Astrocyte of the cerebellum (primary cell): ENCODE measurements around the gene AFG1L.

Experiments used
- DNase-seq: peaks from one replicate; pipeline ENCODE4 v3.0.0-alpha.2; 2011; ENCODE audit warnings: low read depth
- H3K4me3 ChIP-seq: 2 replicates; pipeline ENCODE4 v1.5.1; 2011; ENCODE audit warnings: mild to moderate bottlenecking, low read depth, low read length, moderate library complexity
- in situ Hi-C: cut with HindIII; loops from 2 replicates; pipeline ENCODE4 v1.10.0; 2017; ENCODE audit warnings: low sequenced_read_pairs
- TF ChIP-seq, protein P1 (sequence below): IDR thresholded peaks from 2 replicates; pipeline ENCODE4 v1.5.1; 2012; ENCODE audit warnings: low read length, low read depth, moderate library complexity, mild to moderate bottlenecking; ENCODE audit errors: missing control alignments

AFG1L gene

DNA sequence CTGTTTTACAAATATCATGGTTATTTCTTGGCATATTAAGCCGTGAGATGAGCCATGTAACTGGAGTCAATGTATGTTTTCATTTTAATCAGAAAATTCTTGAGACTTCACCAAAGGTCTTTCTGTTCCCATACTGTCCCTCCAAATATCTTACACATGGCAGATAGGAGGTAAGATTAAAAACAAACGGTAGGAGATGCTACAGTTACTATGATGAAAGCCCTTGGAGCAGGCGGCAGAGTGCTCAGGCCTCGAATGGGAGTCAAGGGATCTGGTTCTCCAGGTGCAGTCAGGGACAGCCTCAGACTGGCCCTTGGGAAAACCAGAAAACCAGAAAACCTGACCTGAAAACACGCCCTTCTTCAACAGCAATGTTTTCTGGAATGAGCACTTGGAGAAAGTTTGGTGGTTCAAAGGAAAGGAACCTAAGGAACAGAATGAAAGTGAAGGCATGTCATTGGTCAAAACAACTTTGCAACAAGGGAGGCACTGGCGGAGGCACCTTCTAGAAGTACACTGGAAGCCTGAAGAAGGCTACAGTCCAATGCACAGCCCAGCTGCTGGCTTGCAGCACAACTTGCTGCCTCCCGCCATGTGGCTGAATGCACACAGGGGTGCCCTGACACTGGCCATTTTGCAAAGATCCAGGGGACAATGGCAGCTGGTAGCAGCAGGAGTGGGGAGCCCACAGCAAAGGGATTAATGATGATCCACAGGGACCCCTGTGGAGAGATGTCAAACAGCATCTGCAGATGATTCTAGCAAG, 248.5 kb downstream of the AFG1L start:
- no peak for DNase-seq
- TF ChIP-seq, protein P1, sequence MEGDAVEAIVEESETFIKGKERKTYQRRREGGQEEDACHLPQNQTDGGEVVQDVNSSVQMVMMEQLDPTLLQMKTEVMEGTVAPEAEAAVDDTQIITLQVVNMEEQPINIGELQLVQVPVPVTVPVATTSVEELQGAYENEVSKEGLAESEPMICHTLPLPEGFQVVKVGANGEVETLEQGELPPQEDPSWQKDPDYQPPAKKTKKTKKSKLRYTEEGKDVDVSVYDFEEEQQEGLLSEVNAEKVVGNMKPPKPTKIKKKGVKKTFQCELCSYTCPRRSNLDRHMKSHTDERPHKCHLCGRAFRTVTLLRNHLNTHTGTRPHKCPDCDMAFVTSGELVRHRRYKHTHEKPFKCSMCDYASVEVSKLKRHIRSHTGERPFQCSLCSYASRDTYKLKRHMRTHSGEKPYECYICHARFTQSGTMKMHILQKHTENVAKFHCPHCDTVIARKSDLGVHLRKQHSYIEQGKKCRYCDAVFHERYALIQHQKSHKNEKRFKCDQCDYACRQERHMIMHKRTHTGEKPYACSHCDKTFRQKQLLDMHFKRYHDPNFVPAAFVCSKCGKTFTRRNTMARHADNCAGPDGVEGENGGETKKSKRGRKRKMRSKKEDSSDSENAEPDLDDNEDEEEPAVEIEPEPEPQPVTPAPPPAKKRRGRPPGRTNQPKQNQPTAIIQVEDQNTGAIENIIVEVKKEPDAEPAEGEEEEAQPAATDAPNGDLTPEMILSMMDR = no peak
- in situ Hi-C loops = loop anchor here (10.0 kb wide), 1 partner anchor 521 kb away; no protein-coding TSS in a partner anchor

DNA sequence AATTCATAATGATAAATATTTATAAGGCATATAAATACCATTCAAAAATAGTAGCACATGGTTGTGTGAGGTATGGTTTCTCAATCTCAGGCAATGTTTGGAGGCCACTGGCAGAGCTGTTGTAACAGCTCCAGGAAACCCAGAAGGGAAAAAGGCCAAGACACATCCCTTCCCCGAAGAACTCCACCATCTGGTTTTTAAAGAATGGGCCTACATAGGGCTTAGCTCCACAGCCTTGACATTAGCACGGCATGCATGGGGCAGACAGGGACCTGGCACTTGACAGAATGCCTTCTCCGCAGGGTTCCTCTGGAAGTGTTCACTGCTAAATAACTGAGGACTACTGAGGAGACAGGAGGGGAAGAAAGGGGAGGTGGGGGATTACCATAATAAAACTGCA, 249.8 kb downstream of the AFG1L start:
- no peak overlapping the region for H3K4me3 ChIP-seq
- in situ Hi-C loops = loop anchor here (10.0 kb wide), 1 partner anchor 520 kb away; no protein-coding TSS in a partner anchor
- no peak for DNase-seq
- TF ChIP-seq, protein P1 = no peak

More for the DNA sequence above, 248.5 kb downstream of the AFG1L start:
- H3K4me3 ChIP-seq = no peak overlapping the region

DNA sequence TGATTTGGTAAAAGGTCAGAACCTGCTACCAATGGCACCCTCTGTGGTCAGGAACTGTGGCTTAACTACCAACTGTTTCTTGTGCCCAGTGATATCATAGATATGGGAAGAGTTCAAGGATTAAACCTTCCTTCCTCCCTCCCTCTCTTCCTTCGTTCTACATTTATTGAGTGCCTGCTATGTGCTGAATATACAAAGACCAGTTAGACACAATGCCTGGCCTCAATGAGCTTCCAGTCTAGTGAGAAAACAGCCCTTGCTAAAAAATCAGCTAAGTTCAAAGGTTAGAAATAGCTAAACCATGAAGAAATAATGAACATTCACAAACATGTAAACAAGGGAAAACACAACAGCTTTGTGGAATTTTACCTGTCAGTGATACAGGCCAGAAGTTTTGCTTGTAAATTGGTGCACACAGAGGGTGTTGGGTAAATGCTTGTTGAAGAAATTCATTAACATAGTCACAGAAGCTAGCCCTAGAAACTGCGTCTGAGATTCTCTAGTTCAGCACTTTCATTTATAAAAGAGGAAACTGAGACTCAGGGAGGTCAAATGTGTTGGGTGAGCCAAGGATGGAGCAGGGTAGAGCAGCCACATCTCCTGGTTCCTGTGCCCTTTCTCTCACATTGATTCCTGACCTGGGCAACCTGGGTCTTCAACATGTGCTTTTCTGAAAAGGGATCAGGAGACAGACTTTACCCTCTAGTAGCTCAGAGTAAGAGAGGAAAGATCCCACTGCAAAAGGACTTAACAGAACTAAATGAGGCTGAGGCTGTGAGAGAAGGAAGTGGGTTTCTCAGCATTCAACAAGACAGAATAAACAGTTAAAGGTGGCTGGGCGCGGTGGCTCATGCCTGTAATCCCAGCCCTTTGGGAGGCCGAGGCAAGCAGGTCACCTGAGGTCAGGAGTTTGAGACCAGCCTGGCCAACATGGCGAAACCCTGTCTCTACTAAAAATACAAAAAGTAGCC, 251.5 kb downstream of the AFG1L start:
- in situ Hi-C loops = loop anchor here (10.0 kb wide), 1 partner anchor 518 kb away; no protein-coding TSS in a partner anchor
- TF ChIP-seq, protein P1 = no peak
- H3K4me3 ChIP-seq = no peak overlapping the region
- DNase-seq = no peak

DNA sequence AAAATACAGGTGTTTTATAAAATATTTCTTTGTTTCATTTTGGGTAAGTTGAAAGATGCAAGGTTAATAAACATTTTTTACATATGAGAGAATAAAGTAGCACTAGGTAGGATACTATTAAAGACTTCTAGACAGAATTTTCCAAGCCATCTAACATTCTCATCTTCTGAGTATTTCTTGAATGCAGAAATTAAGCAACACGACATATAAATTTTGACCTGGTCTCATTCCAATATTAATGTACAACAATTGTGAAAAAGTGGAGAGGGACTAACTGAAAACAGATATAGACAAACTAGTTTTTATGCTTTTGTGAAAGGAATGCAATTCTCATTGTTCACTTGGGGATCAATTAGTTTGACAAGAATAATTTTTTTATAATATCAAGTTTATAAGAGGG, 254.4 kb downstream of the AFG1L start:
- TF ChIP-seq, protein P1 = no peak
- no peak overlapping the region for H3K4me3 ChIP-seq
- in situ Hi-C loops = loop anchor here (10.0 kb wide), 1 partner anchor 516 kb away; no protein-coding TSS in a partner anchor
- no peak for DNase-seq

DNA sequence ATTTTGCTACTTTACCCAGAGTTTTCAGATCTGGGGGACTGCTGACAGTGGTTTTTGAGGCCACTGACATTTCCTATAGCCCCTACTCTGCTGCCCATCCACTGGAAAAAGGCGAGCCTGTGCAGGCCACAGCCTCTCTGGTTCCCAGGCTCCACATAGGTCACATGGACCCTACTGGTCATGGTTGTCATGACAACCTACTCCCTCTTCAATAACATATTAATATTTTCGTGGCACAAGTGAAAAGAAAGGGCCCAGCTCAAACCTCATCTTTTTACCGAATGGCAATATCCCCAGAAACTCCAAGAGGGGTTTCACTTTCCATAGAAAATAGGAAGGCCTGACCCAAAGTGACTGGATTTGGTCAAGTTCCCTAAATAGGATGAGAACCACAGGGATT, 254.9 kb downstream of the AFG1L start:
- TF ChIP-seq, protein P1 = no peak
- no peak for DNase-seq
- H3K4me3 ChIP-seq = no peak overlapping the region
- in situ Hi-C loops = loop anchor here (10.0 kb wide), 1 partner anchor 515 kb away; no protein-coding TSS in a partner anchor

DNA sequence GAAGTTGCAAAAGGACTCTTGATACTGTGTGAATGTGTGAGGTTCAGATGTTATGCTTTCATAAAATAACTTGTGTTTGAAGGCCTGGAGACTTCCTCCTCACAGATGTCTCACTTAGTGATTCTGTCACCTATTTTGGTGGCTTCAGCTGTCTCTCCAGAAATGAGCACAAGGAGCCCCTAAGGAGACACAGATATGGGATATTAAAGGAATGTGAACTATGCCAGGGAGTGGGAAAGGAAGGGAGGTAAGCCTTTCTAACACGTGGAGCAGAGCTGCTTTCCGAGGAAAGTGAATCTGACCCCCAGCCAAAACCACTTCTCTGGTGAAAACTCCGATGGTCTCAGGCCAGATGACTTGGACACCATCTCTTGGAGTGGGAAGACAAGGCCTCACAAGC, 255.4 kb downstream of the AFG1L start:
- TF ChIP-seq, protein P1 = no peak
- in situ Hi-C loops = no loop called here
- no peak overlapping the region for H3K4me3 ChIP-seq
- DNase-seq = no peak
